Endometrial microvascular endothelial cells (primary cell): Measurements from ENCODE around the gene SOWAHD. TPM values are rescaled to one million over a fixed set of nuclear protein-coding genes. Genes with fewer than 3 reads are reported as not detected.

Experiments
- in situ Hi-C: cut with HindIII; loops from 2 replicates; pipeline ENCODE4 v1.10.0; 2017; ENCODE audit warnings: low sequenced_read_pairs, low pct_unique_long_range_greater_than_20kb; ENCODE audit errors: inconsistent ontology term
- total RNA-seq: library from RNA; depleted of rRNA; stranded (reverse); fragments of >200 nt; gene quantifications from one replicate; pipeline ENCODE4 v1.2.3, GENCODE V29; 2015; ENCODE audit errors: inconsistent ontology term

The SOWAHD gene
- total RNA-seq, result not detected

- in situ Hi-C loops, result loop anchor here (25.0 kb wide), 1 partner anchor 271 kb away; no protein-coding TSS in a partner anchor
Observed at GRCh38 chrX:119757979-119758730, at the start of gene SOWAHD. SOWAHD (plus strand) TSS chrX:119758588; CDS start chrX:119758668, 80 bp downstream.

DNA sequence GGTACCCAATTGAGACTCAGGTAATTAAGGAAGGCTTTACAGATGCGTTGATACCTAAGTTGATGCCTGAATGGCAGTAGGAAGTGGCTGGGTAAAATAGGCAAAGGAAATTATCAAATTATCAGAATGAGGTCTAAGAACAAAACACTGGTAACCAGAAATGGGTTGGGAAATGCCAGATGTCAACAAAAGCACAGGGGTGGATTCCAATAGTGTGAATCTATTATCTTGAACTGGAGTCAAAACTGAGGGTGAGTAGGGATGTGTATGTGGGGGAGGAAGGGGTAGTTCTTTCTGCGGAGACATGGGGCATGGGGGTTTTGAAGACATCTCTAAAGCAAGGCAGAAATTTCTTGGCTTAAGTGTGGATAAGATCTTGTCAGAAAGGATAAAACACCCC, 49.5 kb upstream of the SOWAHD start:
- in situ Hi-C loops, result no loop called here

- in situ Hi-C loops, result no loop called here
Observed at GRCh38 chrX:119709630-119710029, 48.8 kb upstream of the SOWAHD start.

- in situ Hi-C loops, result no loop called here
Observed at GRCh38 chrX:119721487-119721886, 36.9 kb upstream of the SOWAHD start.

GRCh38 chrX:119721926-119722325, 36.5 kb upstream of the SOWAHD start:
- in situ Hi-C loops, result no loop called here

GRCh38 chrX:119726900-119727555, 31.4 kb upstream of the SOWAHD start:
- in situ Hi-C loops, result no loop called here

- in situ Hi-C loops, result no loop called here
Observed at GRCh38 chrX:119728487-119728886, 29.9 kb upstream of the SOWAHD start.

DNA sequence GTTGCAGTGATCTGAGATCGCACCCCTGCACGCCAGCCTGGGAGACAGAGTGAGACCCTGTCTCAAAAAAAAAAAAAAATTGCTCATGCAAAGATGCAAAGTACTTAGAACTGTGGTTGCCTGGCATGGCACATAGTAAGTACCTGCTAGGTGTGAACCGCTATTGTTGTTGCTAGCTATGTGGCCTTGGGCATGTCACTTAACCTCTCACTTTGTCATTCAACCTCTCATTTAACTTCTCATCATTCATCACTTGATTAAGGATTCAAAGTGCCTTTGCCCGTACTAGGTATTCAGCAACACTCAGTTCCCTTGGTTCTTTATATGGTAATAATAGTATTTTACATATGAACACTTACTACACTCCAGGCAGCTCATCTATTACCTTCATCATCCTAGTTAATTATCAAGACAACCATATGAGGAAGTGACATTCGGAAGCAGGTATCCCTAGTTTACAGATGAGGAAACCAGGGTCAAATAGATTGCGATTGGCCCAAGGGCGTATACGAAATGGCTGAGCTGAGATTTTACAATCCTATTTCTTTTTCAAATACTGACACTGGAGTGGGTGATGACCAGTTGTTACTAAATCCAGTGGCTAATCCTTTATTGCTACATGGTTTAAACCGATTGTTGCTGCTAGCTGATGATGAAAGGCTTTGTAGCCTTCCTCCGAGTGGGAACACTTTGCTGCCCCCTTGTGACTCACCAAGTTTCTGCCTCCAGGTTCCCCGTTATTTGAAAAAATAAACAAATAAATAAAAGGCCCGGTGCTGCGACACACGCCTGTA, 28.8 kb upstream of the SOWAHD start:
- in situ Hi-C loops, result no loop called here

DNA sequence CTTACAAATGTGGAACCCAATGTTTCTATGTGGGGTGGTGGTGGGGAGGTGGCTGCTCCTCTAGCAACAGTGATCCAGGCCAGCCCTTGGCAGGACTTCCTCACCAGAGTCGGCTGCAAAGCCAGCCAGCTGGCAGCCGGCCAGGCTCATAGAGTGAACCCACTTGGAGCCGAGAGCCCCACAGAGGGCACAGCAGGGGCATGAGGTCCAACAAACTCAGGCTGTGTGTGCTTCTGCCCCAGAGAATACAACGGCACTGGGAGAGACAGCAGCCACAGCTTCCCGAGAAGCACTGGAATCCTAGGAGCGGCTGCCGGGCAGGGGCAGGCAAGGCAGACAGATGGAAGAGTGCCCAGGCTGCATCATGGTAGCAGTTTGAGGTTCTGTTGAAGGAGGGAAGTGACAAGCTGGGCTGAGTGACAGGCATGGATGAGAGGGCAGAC, 23.5 kb upstream of the SOWAHD start:
- in situ Hi-C loops, result no loop called here

DNA sequence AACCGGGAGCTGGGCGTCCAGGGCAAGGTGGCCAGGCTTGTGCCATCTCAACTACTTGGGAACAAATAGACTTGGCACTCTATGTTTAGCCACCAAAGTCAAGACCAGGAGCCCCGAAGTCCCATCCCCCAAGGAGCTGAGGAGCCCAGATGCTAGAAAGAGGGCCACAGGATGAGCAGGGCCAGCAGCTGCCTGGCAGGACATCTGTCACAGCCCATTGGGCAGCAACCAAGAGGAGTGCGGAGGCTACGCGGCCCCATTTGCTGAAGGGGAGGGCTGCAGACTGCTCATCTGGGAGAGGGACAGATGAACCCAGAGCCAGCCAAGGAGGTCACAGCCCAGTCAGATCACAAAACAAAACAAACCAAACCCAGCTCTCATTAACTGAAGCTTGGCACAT, 22.9 kb upstream of the SOWAHD start:
- in situ Hi-C loops, result no loop called here

- in situ Hi-C loops, result no loop called here
Observed at GRCh38 chrX:119736206-119736764, 22.1 kb upstream of the SOWAHD start.

DNA sequence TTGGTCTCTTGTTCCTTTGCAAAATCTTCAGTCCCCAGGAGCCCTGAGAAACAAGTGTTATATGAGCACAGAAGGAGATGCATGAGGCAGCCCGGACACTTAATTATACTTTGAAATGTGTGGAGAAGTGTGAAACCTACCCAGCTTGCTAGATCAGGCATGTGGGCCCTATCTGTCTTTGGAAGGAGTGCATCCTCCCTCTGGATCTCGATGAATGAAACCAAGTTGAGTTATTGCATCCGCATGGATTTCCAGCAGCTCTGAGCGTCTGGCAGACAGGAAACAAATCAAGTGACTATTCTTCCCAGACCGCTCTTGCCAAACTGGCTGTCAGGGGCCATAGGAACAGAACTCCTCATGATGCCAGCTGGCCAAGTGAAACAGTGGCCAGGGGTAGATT, 19.6 kb upstream of the SOWAHD start:
- in situ Hi-C loops, result no loop called here

DNA sequence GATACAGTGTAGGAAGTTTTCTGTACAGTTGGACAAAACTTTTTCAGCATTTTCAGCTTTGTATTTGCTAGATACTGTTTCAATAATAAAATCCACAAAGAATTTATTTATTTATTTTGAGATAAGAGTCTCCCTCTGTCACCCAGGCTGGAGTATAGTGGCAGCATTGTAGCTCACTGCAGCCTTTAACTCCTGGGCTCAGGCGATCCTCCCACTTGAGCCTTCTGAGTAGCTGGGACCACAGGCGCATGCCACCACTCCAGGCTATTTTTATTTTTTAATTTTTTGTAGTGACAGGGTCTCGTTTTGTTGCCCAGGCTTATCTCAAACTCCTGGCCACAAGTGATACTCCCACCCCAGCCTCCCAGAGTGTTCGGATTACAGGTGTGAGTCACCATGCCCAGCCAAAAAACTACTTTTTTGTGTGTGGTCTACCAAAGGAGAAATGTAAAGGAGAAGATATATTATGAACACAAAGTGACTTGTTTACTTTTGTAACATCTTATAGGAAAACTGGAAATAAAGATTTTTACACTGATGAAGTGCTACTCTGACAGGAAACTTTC, 13.0 kb upstream of the SOWAHD start:
- in situ Hi-C loops, result no loop called here

GRCh38 chrX:119750131-119750530, 8.3 kb upstream of the SOWAHD start:
- in situ Hi-C loops, result loop anchor here (25.0 kb wide), 1 partner anchor 263 kb away; no protein-coding TSS in a partner anchor

GRCh38 chrX:119750751-119751150, 7.6 kb upstream of the SOWAHD start:
- in situ Hi-C loops, result loop anchor here (25.0 kb wide), 1 partner anchor 263 kb away; no protein-coding TSS in a partner anchor

GRCh38 chrX:119753001-119753400, 5.4 kb upstream of the SOWAHD start:
- in situ Hi-C loops, result loop anchor here (25.0 kb wide), 1 partner anchor 266 kb away; no protein-coding TSS in a partner anchor

DNA sequence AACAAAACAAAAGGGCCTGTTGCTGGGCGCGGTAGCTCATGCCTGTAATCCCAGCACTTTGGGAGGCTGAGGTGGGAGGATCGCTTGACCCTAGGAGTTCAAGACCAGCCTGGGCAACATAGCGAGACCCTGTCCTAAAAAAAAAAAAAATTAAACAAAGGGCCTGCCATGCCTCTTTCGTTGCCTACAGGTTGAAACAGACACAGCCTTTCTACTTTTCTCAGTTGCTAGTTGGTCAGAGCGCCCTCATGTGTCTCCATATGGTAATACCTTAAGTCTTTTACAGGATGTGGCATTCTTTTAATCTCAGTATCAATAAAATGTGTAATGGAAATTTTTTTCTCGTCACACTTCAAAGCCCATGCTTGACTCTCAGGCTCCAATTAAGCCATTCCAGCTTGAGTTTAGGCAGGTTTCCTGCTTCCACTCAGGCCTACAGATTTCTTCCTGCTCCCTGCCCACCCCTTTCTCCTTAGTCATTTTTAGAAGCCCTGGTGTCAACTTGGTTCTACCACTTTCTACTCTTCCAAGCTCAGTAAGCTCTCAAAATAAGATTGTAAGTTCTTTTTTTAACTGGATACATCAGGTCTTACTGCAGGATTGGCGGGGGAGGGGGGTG, 4.6 kb upstream of the SOWAHD start:
- in situ Hi-C loops, result loop anchor here (25.0 kb wide), 1 partner anchor 266 kb away; no protein-coding TSS in a partner anchor

GRCh38 chrX:119755981-119756533, 2.3 kb upstream of the SOWAHD start:
- in situ Hi-C loops, result loop anchor here (25.0 kb wide), 1 partner anchor 269 kb away; no protein-coding TSS in a partner anchor
